Parathyroid adenoma (tissue), 2 donors: Measurements from ENCODE around the gene FAM222A.

ENCODE experiments used
- H2AFZ ChIP-seq: fragments of 300-600 bp; sonication (generic); one replicate; pipeline ENCODE4 v1.7.0; 2017; ENCODE audit warnings: antibody characterized with exemption, mild to moderate bottlenecking
- H3K27ac ChIP-seq: fragments of 300-600 bp; sonication (generic); one replicate; pipeline ENCODE4 v1.7.0; 2017
- H3K27me3 ChIP-seq: fragments of 300-600 bp; sonication (generic); one replicate; pipeline ENCODE4 v1.7.0; 2017; ENCODE audit warnings: low read length; ENCODE audit not compliant: control insufficient read depth, insufficient read depth
- H3K36me3 ChIP-seq: fragments of 300-600 bp; sonication (generic); one replicate; pipeline ENCODE4 v1.7.0; 2017; ENCODE audit warnings: low read length; ENCODE audit not compliant: control insufficient read depth, insufficient read depth
- H3K4me1 ChIP-seq: fragments of 300-600 bp; sonication (generic); one replicate; pipeline ENCODE4 v1.7.0; 2017; ENCODE audit warnings: control low read depth
- H3K4me2 ChIP-seq: fragments of 300-600 bp; sonication (generic); one replicate; pipeline ENCODE4 v1.7.0; 2017; ENCODE audit warnings: low read length
- H3K4me3 ChIP-seq: fragments of 300-600 bp; sonication (generic); one replicate; pipeline ENCODE4 v1.7.0; 2017; ENCODE audit warnings: low read depth, low read length
- H3K79me2 ChIP-seq: fragments of 300-600 bp; sonication (generic); one replicate; pipeline ENCODE4 v1.7.0; 2017; ENCODE audit warnings: control low read depth
- H3K9ac ChIP-seq: fragments of 300-600 bp; sonication (generic); one replicate; pipeline ENCODE4 v1.7.0; 2017; ENCODE audit warnings: mild to moderate bottlenecking
- H3K9me3 ChIP-seq: fragments of 300-600 bp; sonication (generic); one replicate; pipeline ENCODE4 v1.7.0; 2017; ENCODE audit warnings: low read length; ENCODE audit not compliant: control insufficient read depth
- CTCF ChIP-seq: fragments of 300-600 bp; sonication (generic); IDR thresholded peaks from one replicate; pipeline ENCODE4 v1.7.0; 2017; ENCODE audit warnings: antibody characterized with exemption, mild to moderate bottlenecking
- donor health status: primary hyperparathyroidism.

FAM222A gene

GRCh38 chr12:109762071-109762672 is 48.5 kb downstream of the FAM222A start:
- H3K9me3 ChIP-seq: no peaks in the 10 kb centered on the region
- H3K4me2 ChIP-seq: no peak overlapping the region
- H3K27me3 ChIP-seq: no peaks in the 10 kb centered on the region
- H2AFZ ChIP-seq: no peak overlapping the region
- H3K4me1 ChIP-seq: peaks cover 4% of the 10 kb centered on the region
- no peaks in the 10 kb centered on the region for H3K79me2 ChIP-seq
- no peak overlapping the region for H3K27ac ChIP-seq
- no peak for TF ChIP-seq CTCF
- no peak overlapping the region for H3K9ac ChIP-seq
- no peak overlapping the region for H3K4me3 ChIP-seq
- H3K36me3 ChIP-seq: no peaks in the 10 kb centered on the region

- Histone ChIP-seq H3K79me2 (no peaks in the 10 kb centered on the region), H3K36me3 (no peaks in the 10 kb centered on the region), H2AFZ (no peak overlapping the region), H3K9ac (no peak overlapping the region), H3K27ac (no peak overlapping the region), H3K4me3 (no peak overlapping the region), H3K4me1 (peaks cover 4% of the 10 kb centered on the region), H3K9me3 (no peaks in the 10 kb centered on the region), H3K4me2 (no peak overlapping the region), H3K27me3 (no peaks in the 10 kb centered on the region)
- no peak for TF ChIP-seq CTCF
Measured at GRCh38 chr12:109762673-109763191, 49.1 kb downstream of the FAM222A start.

- Histone ChIP-seq H3K36me3 (no peaks in the 10 kb centered on the region), H3K27ac (no peak overlapping the region), H3K9ac (no peak overlapping the region), H3K4me3 (no peak overlapping the region), H3K27me3 (no peaks in the 10 kb centered on the region), H3K4me1 (peaks cover 4% of the 10 kb centered on the region), H3K4me2 (no peak overlapping the region), H2AFZ (no peak overlapping the region), H3K9me3 (no peaks in the 10 kb centered on the region), H3K79me2 (no peaks in the 10 kb centered on the region)
- TF ChIP-seq CTCF: no peak
Measured at GRCh38 chr12:109763201-109763841, 49.7 kb downstream of the FAM222A start.

- Histone ChIP-seq H3K4me1 (peaks cover 4% of the 10 kb centered on the region), H3K9me3 (no peaks in the 10 kb centered on the region), H3K9ac (no peak overlapping the region), H3K4me3 (no peak overlapping the region), H3K27ac (no peak overlapping the region), H3K79me2 (no peaks in the 10 kb centered on the region), H3K36me3 (no peaks in the 10 kb centered on the region), H2AFZ (no peak overlapping the region), H3K4me2 (no peak overlapping the region), H3K27me3 (no peaks in the 10 kb centered on the region)
- TF ChIP-seq CTCF: no peak
Measured at GRCh38 chr12:109764123-109764522, 50.5 kb downstream of the FAM222A start.
